GM19324 (cell line): ENCODE measurements around the gene GRAMD1A.
"Not testable (repeated sequence)": the region's sequence is repeated elsewhere in the genome, so short reads cannot be mapped to it uniquely, and the experiment has no call there.

ENCODE experiments used
- ATAC-seq: cut with Tn5 transposase; IDR thresholded peaks from one replicate; pipeline ENCODE4 v1.9.1; 2021; ENCODE audit warnings: mild to moderate bottlenecking, moderate library complexity; ENCODE audit not compliant: unreplicated experiment, low FRiP score

The GRAMD1A gene

DNA sequence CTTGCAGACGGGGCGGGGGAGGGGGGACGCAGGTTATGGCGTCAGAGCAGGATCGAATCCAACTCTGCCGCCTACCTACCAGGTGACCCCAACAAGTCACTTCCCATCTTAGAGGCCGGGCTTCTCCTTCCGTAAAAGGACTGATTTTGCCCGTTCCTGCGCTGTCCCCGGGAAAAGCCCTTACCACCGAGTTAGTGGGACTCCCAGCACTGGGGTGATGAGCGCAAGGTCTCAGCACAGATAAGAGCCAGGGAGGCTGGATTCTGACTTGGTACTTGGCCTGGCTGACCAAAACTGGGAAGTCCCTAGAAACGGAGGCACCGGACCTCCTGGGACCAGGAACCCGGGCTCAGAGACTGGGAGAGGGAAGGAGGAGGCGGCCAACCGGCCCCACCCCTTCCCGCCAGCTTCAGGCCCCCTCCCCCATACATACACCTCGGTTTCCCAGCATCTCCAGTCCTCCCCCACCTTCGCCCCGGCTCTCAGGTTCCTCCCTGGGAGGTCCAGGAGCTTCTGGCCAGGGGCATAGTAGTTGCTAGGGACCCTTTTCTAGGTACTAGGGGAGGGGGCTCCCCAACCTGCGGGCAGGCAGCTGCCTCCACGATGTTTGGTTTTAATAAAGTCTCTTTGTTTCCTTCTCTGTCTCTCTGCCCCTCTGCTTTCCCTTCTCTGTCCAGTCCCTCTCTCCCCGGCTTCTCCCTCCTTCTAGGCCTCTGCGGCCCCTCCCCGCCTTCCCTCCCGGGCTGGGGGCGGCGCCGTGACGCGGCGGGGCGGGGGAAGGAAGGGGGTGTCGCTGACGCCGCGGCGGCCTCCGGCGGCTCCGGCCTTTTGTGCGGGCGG lies at the start of gene GRAMD1A:
Gene GRAMD1A, plus strand, starts transcription at position 826 of the 840 bp plus-strand sequence. CDS start 156 bp downstream, outside the sequence.
- ATAC-seq, result peak; percentile 65

GRCh38 chr19:34953092-34953491 lies 47.0 kb upstream of the GRAMD1A start:
- ATAC-seq, result no peak

- ATAC-seq, result no peak
Observed at GRCh38 chr19:34957830-34958751, 42.0 kb upstream of the GRAMD1A start.

DNA sequence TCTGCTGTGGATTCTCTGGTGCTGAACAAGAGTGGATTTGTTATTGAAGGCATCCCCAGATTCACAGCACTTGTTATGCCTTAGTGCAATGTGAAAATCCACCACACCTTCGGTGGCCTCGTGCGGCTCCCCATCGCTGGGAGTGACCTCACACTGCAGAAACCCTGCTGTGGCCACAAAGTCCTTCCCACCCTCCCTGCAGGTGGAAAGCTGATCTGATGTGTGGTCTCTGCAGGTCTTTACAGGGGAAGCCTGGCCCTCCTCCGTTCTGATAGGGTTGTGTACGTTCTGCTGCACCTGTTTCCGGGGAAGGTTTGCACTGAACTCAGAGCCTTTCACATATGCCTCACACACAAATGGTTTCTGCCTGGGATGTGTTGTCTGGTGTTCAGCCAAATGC lies 41.1 kb upstream of the GRAMD1A start:
- ATAC-seq, result no peak

- ATAC-seq, result no peak
Observed at GRCh38 chr19:34960103-34960805, 39.9 kb upstream of the GRAMD1A start.

DNA sequence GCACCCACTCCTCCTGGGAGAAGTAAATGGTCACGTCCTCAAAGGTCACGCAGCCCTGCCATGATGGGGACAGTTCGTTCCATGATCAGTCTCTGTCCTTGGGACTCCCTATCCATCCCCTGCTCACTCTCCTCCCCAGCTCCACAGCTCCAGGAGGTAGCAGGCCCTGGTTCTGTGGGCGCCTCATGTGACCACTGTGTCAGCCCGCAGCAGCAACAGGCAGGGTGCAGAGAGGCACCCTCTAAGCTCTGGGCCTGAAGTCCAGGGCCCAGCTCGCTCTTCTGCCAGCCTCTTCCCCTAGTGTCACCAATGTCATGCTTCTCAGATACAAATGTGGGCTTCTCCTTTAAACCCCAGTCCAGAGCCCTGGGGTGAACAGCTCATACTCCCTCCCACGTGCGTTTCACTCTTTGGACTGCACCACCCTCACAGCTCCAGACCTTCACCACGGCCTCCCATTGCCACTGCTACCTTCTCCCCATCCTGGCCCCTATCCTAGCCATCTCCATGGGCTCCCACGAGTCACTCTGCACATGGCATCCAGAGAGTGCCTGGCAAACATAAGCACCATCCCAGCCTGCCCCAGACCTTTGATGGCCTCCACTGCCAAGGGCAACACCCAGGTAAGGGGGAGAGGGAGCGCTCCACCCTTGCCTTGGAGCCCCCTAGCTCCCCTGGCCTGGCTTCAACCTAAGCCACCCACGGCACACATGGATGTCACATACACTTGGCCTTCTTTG lies 39.0 kb upstream of the GRAMD1A start:
- ATAC-seq, result no peak

DNA sequence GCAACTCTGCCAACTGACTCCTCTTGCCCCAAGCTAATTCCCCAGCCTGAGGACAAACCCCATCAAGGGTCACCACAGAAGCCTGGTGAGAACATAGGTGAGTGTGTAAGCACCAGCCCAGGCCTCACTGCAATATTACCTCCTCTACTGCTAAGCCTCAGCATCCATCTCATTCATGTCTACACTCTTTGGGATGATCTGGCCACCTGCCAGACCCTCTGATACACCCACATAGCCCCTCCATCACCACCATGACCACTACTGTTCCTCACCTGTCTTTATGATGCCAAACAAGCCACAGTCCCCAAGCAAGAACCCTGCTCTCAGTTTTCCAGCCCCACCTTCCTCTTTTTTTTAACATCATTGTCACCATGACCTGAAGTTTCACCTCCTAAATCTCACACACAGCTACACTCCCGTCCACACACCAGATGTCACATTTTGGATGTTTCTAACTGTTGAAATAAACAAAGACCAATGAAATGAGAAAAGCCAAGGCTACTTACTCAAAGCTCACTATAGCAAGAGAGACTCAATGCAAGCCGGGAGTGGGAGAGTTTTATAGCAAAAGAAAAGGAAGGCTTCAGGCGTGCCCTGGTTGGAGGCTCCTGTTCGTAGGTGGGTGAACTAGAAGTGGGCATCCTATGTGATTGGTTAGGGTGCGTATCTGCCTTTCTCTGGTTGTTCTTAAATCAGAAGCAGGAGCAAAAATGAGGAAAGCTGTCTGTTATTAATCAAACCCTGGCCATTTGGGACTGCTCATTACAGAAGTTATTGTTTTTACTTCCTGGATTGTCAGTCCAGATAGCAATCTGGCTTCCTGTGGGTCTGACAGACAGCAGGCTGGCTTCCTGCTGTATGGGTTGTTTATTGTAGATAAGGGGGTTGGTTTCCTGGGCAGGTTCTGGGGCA lies 38.1 kb upstream of the GRAMD1A start:
- ATAC-seq, result no peak

DNA sequence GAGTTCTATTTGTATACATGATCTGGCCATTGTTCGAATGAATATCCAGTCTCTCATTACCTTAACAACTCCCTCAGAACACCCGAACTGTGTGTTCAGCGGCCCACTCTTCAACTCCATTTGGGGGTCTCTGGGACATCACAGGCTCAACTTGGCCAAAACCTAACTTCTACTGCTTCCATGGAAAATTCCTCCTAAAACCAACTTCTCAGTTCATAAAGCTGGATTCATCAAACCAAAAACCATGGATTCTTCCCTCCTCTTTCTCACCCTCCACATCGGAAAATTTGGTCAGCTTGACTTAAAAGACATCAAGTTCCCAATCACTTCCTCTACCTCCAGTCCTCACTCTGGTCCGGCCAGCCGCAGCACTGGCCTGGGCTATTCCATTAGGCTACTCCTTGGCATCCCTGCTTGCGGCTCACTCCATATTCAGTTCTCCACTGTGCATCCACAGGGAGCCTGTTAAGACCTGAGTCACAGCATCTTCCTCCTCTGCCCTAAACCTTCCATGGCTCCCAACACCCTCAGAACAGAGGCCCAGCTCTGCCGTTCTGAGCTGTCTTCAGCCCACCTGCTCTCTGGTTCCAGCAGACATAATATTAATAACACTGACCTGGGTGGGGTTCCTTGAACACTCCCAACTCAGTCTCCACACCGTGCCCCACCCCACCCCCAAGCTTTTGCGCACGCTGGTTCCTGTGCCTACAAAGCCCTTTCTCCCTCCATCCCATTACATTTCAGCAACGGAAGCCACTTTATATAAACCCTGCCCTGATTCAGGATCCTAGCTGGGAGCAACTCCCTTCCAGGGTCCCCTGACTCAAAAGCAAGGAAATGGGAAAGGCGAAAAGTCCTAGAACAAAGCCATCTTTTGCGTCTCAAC lies 37.2 kb upstream of the GRAMD1A start:
- ATAC-seq, result no peak

- peak; percentile 73 for ATAC-seq
Observed at GRCh38 chr19:34963573-34964406, 36.3 kb upstream of the GRAMD1A start, which contains the start of gene ZNF792. ZNF792 (minus strand) TSS chr19:34964229; CDS start chr19:34963662, 567 bp downstream.

- ATAC-seq, result no peak
Observed at GRCh38 chr19:34964598-34964997, 35.5 kb upstream of the GRAMD1A start.

- not testable (repeated sequence) for ATAC-seq
Observed at GRCh38 chr19:34965505-34965904, 34.6 kb upstream of the GRAMD1A start.

DNA sequence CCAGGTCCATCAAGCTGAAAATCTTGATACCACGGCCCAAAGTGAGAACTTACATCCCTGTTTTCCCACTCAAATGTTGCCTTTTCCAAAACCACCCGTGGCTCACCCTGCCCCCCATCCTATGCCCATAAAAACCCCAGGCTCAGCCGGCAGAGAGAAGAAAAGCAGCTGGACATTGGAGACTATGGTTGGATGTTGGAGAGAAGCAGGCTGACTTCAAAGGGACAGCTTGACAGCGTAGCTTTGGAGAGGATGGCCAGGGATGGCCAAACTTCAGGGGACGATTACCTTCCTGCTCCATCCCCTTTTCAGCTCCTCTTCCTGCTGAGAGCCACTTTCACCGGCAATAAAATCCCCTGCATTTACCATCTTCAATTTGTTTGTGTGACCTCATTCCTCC lies 32.6 kb upstream of the GRAMD1A start:
- ATAC-seq, result no peak

GRCh38 chr19:34969721-34970120 lies 30.4 kb upstream of the GRAMD1A start:
- no peak for ATAC-seq

DNA sequence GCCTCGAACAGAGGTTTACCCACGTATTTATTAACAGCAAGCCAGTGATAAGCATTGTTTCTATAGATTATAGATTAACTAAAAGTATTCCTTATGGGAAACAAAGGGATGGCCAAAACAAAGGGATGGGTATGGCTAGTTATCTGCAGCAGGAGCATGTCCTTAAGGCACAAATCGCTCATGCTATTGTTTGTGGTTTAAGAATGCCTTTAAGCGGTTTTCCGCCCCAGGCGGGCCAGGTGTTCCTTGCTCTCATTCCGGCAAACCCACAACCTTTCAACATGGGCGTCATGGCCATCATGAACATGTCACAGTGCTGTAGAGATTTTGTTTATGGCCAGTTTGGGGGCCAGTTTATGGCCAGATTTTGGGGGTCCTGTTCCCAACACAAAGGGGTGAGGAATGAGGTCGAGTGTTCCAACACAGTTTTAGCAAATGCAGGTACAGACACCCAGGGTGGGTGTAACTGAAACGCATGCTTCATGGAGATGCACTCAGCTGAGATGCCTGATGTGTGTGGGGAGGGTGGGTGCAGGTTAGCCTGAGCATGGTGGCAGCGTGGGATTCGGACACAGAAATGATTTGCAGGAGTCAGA lies 29.8 kb upstream of the GRAMD1A start:
- not testable (repeated sequence) for ATAC-seq

DNA sequence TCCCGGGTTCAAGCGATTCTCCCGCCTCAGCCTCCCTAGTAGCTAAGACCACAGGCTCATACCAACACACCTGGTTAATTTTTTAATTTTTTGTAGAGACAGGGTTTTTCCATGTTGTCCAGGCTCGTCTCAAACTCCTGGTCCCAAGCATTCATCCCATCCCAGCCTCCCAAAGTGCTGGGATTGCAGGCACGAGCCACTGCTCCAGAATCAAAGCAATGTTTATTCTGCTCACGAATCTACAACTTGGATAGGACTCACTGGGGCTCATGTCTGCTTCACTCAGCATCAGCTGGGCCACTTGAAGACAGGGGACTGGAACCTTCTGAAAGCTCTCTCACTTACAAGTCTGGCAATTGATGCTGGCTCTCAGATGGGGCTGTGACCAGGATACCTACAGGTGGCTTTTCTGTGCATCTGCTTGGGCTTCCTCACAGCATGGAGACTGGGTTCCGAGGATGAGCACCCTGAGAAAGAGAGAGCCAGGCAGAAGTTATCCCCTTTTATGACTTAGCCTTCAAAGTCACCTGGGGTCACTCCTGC lies 27.9 kb upstream of the GRAMD1A start:
- ATAC-seq, result no peak

DNA sequence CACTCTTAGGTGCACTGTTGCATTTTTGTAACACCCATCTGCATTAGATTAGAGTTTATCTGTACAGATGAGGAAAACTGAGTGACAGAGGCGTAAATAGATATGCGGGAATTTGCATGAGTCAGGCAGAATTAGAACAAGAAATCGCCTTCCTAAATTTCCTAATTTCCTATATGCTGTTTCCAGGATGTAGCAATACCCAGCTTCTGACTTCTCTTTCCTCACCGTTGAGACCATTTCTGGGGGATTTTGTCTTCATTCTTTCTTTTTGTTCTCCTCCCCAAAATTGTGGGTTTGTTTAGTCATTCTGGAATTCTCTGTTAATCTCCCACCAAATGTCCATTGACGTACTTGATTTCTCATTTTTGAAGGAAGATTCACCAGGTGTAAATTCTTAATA lies 25.5 kb upstream of the GRAMD1A start:
- no peak for ATAC-seq
